AG04450 (cell line): ENCODE measurements around the gene BCDIN3D. TPM values are rescaled to one million over a fixed set of nuclear protein-coding genes. Genes with fewer than 3 reads are reported as not detected.

Source experiments
- CTCF ChIA-PET: fragments of 300-600, 350-600 bp; formaldehyde crosslinking; extraction: SDS; loops from one replicate; lab custom pipeline; 2022; ENCODE audit warnings: antibody characterized with exemption, inconsistent platforms; lab: Charles Lee
- POLR2A ChIA-PET: fragments of 350-600 bp; formaldehyde crosslinking; extraction: SDS; loops from one replicate; lab custom pipeline; 2021; ENCODE audit warnings: antibody characterized with exemption, inconsistent platforms; lab: Yijun Ruan, JAX
- DNase-seq: peaks from one replicate; pipeline ENCODE4 v3.0.0-alpha.2; 2011; ENCODE audit warnings: low read depth, low spot score
- H3K27ac ChIP-seq: one replicate; pipeline ENCODE4 v1.5.1; 2012; ENCODE audit warnings: low read depth, low read length, control low read depth
- H3K27me3 ChIP-seq: one replicate; pipeline ENCODE4 v1.6.0; 2012; ENCODE audit warnings: low read length; ENCODE audit not compliant: control insufficient read depth, insufficient read depth
- H3K4me3 ChIP-seq: 2 replicates; pipeline ENCODE4 v1.5.1; 2011; ENCODE audit warnings: mild to moderate bottlenecking, low read depth, low read length, control low read depth
- H3K9me3 ChIP-seq: 2 replicates; pipeline ENCODE4 v1.5.1; 2012; ENCODE audit warnings: low read length; ENCODE audit not compliant: control insufficient read depth, insufficient read depth
- polyA plus RNA-seq: library from polyadenylated mRNA; depleted of rRNA; stranded (reverse); fragments of >200 nt; gene quantifications from 2 replicates; pipeline ENCODE4 v1.2.3, GENCODE V29; 2011
- TF ChIP-seq, protein P1 (sequence below): IDR thresholded peaks from 2 replicates; pipeline ENCODE4 v1.5.1; 2011; ENCODE audit warnings: low read depth, low read length, control low read depth, inconsistent platforms

Gene BCDIN3D
- polyA plus RNA-seq, 1 experiment: 3.8 TPM

DNA sequence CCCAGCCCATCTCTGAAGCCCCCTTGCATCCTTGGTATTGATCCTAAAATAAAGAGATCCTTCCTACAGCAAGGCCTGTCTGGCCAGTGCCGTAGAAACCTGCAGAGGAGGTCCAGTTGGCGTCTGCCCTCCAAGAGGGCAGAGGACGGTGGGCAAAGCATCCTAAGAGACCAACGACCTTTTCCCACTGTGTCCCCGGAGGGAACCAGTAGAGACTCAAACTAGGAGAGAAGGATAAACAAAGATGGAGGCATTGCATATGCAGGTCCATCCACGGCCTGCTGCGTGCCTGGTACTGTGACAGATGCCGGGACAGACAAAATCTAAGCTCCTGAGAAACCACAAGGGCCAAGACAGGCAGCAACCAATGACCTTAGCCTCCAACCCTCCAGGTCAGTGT lies 18.5 kb downstream of the BCDIN3D start:
- Histone ChIP-seq H3K27me3 (no peaks in the 10 kb centered on the region), H3K4me3 (0 out of 2 replicates have a peak overlapping the region, but pooled peaks have one; percentile 7), H3K27ac (peak overlapping the region; percentile 80), H3K9me3 (no peaks in the 10 kb centered on the region; the same call in 1 of the 2 replicates)
- CTCF ChIA-PET: interaction anchor here (2.7 kb wide), 1 partner anchor 46 kb away, joined by 8 read pairs; no protein-coding TSS in a partner anchor
- POLR2A ChIA-PET: interaction anchor here (0.8 kb wide), 1 partner anchor 38 kb away, joined by 4 read pairs; no protein-coding TSS in a partner anchor
- TF ChIP-seq, protein P1, sequence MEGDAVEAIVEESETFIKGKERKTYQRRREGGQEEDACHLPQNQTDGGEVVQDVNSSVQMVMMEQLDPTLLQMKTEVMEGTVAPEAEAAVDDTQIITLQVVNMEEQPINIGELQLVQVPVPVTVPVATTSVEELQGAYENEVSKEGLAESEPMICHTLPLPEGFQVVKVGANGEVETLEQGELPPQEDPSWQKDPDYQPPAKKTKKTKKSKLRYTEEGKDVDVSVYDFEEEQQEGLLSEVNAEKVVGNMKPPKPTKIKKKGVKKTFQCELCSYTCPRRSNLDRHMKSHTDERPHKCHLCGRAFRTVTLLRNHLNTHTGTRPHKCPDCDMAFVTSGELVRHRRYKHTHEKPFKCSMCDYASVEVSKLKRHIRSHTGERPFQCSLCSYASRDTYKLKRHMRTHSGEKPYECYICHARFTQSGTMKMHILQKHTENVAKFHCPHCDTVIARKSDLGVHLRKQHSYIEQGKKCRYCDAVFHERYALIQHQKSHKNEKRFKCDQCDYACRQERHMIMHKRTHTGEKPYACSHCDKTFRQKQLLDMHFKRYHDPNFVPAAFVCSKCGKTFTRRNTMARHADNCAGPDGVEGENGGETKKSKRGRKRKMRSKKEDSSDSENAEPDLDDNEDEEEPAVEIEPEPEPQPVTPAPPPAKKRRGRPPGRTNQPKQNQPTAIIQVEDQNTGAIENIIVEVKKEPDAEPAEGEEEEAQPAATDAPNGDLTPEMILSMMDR: no peak
- no peak for DNase-seq

DNA sequence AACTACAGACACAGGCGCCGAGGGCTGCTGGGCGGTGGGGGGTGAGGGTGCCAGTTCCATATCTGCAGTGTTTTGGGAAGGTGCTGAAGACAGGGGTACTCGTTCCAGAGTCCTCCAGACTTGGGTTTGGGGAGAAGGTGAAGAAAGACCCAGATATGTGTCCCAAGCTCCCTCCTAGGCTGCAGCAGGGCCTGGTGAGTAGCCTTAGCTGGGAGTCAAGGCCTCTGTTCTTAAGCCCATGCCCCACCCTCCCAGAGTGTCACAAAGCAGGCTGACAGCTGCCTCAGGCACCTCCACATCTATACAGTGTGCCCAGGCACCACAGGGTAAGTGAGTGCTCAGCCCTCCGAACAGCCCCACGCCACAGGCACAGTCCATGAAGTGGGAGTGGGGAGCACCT lies 19.0 kb downstream of the BCDIN3D start:
- no peaks in the 10 kb centered on the region for H3K27me3 ChIP-seq
- TF ChIP-seq, protein P1: no peak
- ChIA-PET CTCF (no interaction called here), POLR2A (no interaction called here)
- H3K4me3 ChIP-seq: no peak overlapping the region
- H3K9me3 ChIP-seq: no peaks in the 10 kb centered on the region; the same call in 1 of the 2 replicates
- no peak for DNase-seq
- no peak overlapping the region for H3K27ac ChIP-seq

DNA sequence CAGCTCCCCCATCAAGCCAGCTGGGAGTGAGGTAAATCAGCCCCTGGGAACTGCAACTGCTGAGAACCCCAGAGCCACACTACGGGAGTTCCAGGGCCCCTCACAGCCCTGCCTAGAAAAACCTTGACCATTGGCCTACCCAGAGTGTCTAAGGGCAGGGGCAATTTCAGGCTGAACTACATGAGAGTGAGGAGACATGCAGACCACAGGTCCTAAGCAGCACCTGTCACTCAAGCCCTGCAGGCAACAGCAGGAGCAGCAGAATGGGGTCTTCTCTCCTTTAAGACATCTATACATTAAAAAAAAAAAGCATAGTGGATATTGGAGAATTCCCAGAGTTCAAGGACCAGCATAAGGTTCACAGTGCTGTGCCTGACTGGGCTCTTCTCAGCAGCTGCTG lies 19.6 kb downstream of the BCDIN3D start:
- CTCF ChIA-PET: no interaction called here
- POLR2A ChIA-PET: no interaction called here
- TF ChIP-seq, protein P1: no peak
- Histone ChIP-seq H3K4me3 (no peak overlapping the region), H3K9me3 (no peaks in the 10 kb centered on the region; the same call in 1 of the 2 replicates), H3K27ac (no peak overlapping the region), H3K27me3 (no peaks in the 10 kb centered on the region)
- no peak for DNase-seq

DNA sequence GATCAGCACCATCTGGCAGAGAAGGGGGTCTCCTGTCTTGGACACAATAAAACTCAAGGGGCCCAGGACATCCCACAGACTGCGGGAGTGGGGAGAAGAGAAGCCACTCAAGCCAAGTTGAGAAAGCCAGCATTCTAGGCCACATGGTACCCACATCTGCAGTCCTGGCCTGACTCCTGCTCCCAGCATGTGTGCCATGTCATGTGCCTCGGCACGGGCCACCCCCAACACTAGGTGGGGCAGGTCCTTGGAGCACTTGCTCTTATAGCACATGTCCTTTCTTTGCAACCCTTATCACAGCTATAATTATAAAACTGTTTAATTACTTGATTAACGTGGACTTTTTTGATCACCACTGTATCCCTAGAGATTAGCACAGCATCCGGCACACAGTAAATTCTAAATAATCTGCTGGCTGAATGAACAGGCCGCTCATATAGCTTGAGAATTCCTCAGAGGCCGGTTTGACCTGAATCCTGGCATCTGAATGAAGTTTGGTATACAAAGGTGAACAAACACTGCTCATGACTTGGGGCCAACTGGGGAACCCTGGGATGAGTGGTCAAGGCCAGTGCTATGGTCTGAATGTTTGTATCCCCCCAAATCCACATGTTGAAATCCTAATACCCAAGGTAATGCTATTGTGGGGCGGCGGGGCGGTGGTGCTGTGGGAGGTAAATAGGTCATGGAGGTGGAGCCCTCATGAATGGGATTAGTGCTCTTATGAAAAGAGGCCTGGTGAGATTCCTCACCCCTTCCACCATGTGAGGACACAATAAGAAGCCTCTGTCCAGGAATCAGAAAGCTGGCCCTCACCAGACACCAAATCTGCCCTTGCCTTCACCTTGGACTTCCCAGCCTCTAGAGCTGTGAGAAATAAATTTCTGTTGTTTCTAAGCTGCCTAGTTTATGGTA lies 21.3 kb downstream of the BCDIN3D start:
- CTCF ChIA-PET: interaction anchor here (0.7 kb wide), 1 partner anchor 7 kb away, joined by 3 read pairs; no protein-coding TSS in a partner anchor
- no peaks in the 10 kb centered on the region for H3K27me3 ChIP-seq
- H3K4me3 ChIP-seq: no peak overlapping the region
- no peak for DNase-seq
- POLR2A ChIA-PET: interaction anchor here (1.5 kb wide), 1 partner anchor 26 kb away, joined by 8 read pairs; no protein-coding TSS in a partner anchor
- TF ChIP-seq, protein P1: no peak
- H3K27ac ChIP-seq: no peak overlapping the region
- H3K9me3 ChIP-seq: no peaks in the 10 kb centered on the region

DNA sequence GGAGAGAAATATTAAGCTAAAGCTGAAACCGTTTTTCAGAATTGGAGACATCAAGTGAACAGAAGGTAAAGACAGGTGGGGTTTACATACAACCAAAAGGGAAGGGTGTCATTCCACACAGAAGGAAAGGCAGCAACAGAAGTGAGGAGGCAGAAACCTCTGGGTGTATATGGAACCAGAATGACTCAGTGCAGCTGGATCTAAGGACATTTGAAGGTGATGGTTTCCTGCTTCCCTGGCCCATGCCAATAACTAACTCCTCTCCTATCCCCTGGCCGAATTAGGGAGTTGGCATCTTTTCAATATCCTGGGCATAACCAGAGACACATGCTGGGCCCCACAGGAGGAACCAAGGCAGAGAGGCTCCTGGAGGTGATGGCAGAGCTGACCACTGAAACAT lies 23.1 kb downstream of the BCDIN3D start:
- Histone ChIP-seq H3K27ac (no peak overlapping the region), H3K9me3 (no peaks in the 10 kb centered on the region), H3K27me3 (no peaks in the 10 kb centered on the region), H3K4me3 (no peak overlapping the region)
- CTCF ChIA-PET: interaction anchor here (0.6 kb wide), 1 partner anchor 42 kb away, joined by 3 read pairs; no protein-coding TSS in a partner anchor
- POLR2A ChIA-PET: interaction anchor here (0.6 kb wide), 1 partner anchor 39 kb away, joined by 8 read pairs; no protein-coding TSS in a partner anchor
- TF ChIP-seq, protein P1: no peak
- no peak for DNase-seq
